Measurements from ENCODE around the gene SPRED2.

The SPRED2 gene

DNA sequence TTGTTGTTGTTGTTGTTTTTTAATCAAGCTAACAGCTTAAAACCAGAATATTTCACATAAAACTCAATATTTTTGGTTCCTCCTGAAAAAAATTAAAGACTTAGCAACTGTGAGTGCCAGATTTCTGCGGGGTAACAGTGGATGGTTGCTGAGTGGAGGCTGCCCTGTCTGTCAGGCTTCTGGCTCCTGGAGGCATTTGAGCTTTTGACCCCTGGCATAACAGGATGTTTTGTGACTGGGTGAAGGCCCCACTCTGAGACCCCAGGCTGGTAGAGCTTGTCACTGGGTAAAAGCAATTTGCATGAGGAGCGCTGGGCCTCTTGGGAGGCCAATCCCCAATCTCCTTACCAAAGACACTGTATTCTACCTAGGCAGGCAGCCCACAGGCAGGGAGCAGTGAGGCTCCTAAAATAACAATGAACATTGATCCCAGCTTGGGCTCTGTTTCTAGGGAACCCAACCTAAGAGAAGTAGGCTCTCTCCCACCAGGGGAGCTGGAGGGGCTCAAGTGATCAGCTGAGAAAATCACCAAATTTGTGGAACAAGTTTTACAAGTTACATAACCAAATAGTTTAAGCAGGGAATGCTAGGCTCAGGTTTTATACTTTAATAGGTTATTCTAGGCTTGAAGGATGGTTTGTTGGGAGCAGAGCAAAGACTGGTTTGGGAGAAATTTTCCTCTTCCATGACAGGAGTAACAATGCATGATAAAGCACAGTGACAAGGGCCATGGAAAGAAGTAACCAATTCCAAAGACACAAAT is 5.9 kb upstream of the SPRED2 start:
- no peak for DNase-seq (ENCODE audit: low read depth)

DNA sequence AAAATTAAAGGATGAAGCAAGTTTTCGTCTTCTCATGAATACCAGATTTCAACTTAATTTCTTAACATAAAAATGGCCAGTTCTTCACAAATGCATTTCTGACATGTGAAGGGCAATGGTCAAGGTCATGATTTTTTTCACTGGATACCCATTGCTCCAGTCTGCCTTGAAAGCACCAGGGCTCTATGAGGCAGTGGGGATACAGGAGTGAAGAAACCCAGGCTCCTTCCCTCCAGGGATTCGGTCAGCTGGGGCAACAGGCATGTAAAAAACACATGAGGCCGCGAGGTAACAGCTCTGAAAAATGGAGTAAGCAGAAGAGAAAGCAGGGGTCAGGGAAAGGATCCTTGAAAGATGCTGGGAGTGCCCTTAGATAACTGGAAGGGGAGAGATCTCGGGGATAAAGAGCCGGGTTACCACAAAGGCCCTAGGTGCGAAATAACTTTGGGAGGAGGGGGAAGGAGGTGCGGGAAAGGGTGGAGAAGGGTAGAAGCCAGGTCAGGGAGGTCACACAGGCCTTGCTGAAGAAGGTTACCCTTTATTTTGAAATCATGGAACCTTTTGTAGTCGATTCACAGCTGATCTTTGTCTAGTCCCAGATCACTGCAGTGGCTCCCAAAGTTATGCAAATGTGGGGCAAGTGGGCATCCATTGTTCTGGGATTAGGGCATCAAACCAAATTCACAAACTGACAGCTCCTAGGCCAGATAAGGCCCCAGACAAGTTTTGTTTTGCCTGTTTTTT is 5.2 kb upstream of the SPRED2 start:
- DNase-seq (ENCODE audit: low read depth), result no peak

DNA sequence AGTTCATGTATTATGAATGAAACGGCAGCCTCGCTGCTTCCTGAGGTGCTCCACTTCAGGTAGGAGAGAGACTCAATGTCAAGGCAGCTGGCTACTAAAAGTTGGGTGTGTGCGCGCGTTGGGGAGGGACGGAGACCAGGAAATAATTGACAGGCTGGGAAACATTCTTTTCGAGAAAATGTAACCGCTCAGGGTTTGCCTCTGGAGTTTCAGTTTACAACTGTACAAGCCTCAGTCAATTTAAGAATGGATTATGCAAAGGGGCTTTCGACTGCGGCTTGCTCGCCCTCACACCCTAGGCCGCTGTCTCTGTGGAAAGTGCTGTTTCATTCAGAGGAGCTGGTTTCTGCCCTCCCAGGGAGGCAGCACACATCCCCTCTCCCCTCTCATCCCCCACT is 4.4 kb upstream of the SPRED2 start:
- DNase-seq (ENCODE audit: low read depth), result peak; percentile 75

DNA sequence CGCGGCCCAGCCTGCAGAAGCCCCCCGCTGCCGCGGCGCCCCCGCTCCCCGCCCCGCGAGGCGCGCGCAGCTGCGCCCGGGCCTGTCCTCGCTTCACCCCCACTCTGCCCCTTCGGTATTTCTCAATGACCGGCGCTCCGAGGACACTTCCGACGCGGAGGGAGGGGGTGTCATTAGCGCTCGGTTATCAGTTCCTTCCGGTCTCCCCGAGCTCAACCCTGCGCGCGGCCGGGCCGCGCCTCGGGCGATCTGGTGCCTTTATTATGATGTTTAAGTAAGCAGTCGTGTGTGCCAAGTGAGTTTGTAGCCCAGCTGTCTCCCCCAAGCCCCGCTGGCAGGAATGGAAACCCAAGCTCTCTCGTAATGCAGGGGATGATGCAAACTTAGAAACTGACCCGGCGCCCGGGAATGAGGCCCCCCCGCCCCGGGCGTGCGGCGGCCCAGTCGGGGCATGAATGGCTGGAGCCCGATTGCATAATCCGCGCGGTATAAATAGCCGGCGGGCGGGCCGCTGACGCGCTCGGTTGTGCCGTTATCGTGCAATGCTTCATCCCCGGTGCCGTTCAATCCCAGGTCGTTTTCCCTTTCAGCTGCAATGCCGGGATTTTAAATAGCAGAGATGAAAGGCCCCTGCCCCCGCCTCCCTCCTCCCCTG is 3.9 kb upstream of the SPRED2 start:
- peak; percentile 97 for DNase-seq (ENCODE audit: low read depth)

DNA sequence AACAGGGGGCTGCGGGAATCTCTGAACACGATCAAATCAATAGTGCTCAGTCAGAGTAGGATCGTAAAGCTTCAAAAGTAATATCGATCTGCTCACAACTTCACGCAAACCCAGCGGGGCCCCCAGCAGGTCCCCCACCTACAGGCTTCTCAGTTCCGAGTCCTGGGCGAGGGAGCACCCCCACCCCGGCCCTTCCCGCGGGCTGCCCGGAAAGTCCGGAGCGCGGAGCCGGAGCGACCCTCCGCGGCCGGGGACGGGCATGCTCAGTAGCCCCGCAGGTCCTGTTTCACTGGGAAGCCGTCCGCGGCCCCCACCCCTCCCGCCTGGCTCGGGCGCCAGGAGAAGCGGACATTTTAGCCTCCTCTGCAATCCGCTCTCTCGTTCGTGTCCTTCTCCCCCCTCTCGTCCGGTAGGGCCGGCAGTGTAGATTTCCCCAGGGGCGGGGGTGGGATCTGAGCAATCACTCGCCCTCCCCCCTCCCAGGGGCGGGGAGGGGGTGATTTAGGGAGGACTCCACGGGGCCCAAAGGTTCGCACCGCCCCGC is 3.3 kb upstream of the SPRED2 start:
- DNase-seq (ENCODE audit: low read depth), result peak; percentile 90

DNA sequence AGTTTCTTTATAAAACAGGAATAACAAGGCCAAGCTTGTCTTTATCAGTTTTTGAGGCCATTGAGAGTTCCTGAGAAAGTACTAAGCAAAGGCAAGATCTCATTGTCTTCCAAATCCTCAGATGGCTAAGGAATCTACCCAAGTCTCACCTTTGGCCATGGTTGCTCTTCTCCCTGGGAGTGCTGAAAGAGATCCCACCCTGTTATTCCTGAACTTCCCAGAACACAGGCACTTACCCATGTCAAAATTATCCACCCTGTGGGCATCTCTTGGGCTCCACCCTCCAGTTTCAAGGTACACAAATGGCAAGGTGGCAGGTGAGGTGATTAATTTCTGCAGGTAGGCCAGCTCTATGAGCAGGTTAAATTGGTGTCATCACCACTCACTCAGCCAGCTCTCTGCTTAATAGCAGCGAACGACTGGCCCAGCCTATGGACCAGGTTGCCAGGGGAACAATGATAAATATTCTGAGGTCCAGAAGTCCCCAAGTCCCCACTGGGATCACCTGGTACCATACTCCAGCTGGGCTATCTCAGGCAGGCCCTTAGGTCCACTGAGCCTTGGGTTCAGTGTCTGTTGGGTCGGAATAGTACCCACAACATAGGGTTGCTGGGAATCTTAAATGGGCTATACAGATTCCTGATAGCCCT is 2.3 kb upstream of the SPRED2 start:
- no peak for DNase-seq (ENCODE audit: low read depth)

DNA sequence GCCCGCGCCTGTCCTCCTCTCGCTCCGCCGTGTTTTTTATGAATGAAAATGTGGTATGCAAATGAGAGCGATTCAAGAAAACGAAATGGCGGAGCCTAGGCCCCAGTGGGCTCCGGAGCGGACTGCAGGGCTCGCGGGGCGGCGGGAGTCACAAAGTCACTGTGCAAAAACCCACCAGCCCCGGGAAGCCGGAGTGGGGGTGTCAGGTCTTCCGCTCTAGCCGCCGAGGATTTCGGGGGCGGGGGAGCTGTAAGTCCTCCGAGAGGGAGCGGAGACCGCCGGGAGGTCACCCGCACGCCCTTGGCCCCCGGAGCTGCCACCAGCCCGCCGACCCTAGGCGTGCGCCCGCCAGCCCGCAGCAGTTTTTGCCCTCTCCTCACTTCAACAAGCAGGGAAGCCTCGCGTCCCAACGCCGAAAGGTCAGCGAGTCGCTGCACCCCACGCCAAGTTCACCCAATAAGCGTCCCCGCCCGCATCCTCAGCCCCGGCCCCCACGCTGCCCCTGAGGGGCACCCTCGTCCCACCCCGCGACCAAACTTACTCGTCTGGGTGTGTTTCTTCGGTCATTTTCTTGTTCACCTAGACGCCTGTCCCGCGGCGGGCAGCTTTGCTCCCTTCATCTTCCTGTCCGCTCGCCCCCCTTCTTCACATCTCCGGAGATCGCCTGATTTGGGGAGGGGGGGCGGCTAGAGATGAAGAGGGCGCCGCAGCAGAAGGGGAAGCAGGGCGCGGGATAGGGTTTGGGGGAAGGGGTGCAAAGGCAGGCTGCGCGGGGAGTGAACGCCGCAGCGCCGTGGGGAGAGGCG is 775 bp downstream of the SPRED2 start:
- DNase-seq (ENCODE audit: low read depth), result peak; percentile 51

DNA sequence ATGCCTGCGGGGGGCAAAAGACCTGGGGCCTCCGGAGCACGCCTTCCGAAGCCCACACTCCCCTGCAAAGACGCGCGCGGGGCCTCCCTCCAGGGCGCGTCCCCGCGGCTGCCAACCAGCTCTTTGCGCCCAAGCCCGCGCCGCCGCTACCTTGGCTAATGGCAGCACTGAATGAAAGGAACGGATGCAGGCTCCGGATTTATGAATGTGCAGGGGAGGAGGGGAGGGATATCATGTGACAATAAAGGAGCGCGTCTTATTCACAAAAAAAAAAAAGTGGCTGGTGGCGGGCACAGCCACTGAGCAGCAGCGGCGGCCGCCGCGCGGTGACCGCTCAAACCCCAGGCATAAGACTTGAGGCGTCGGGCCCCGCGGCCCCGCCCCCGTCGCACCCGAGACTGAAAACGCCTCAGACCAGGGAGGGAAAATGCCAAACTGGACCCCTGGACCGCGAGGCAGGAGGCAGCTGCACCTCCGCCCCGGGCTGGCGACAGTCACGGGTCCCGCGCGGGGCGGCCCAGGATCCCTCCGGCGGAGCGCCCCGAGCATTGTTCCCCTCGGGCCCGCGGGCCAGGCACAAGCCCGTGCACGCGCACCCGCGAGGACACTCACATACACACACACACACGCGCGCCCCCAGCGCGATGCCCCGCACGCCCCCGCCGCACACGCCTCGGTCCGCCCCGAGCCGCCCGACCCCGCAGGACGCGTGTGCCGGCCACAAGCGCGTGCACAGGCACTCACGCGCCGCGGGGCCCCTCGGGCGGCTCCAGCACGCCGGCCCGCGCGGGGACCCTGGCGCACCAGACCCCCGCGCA is 1.6 kb downstream of the SPRED2 start:
- DNase-seq (ENCODE audit: low read depth), result peak; percentile 51

DNA sequence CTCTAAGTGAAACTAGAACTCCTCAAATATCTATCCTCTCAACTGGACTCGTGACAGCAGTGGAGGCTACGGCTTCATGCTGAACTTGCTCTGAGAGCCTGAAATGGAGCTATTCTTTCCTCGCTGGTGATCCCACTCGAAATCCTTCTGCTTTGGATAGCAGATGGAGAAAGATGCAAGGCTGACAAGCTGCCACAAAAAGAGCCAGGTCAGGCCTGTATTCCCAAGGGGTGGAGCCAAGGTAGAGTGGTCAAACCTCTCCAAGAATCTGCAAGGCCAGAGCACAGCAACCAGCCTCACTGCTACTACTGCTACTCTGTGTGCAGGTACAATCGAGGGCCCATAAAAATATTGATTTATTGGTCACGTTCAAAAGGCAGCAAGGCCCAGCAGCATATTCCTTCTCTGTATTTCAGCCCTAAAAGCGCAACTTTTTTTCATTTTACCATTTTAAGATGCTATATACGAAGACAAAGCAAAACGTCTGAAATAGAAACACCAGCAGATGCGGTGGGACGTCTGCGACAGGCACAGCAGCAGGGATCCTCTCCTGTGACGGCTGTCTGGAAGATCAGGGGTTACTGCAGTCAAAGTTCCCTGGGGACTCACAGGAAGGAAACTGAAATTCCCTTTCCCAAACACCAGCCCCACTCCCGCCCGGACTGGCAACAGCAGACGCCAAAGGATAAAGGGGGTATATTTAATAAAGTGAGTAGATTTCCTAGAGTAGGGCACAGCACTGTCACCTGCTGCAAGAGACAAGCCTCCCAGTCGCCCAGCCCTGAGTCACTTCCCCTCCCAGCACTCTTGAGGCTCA is 2.4 kb downstream of the SPRED2 start:
- no peak for DNase-seq (ENCODE audit: low read depth)

DNA sequence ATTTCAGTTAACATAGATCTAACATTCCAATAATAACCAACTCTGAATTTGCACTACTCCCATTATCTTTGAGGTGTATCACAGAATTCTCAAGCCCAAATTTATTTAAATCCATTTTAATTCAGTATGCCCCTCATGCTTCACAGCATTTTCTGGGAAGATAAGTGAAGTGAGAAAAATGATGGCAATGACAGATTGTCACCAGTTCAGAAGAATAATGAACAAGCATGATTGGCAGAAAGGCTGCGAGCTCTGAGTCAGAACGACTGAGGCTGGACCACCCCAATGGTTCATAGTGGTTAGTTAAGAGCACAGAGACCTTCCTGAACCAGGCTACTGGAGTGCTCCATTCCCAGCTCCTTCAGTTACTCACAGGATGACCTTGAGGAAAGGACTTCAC is 4.9 kb downstream of the SPRED2 start:
- DNase-seq (ENCODE audit: low read depth), result no peak

DNA sequence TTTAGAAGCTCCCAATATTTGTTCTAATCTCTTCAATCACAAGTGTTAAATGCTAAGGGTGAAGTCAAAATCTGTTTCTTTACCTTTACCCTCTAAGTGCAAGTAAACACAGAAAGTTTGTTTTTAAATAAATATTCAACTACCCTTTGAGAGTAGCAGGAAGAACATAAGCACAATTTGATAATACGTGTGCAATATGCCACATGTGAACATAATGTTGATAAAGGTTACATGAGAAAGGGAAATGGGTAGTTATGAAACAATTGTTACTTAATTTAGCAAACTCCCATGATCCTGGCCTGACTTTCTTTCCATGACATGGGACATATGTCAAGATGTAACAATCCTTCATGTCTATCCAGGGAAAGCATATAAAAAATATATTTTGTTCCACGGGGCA is 7.1 kb downstream of the SPRED2 start:
- no peak for DNase-seq (ENCODE audit: low read depth)

DNA sequence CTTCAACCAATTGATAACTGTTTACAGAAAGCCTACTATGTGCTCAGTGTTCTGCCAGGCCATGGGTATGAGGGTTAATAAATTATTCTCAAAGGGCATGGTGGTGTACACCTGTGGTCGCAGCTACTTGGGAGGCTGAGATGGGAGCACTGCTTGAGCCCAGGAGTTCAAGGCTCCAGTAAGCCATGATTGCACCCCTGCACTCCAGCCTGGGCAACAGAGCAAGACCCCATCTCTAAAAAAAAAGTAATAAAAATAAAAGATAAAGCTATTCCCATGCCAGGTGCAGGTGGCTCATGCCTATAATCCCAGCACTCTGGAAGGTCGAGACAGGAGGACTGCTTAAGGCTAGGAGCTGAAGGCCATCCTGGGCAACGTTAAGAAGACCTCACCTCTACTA is 8.0 kb downstream of the SPRED2 start:
- DNase-seq (ENCODE audit: low read depth), result no peak

DNA sequence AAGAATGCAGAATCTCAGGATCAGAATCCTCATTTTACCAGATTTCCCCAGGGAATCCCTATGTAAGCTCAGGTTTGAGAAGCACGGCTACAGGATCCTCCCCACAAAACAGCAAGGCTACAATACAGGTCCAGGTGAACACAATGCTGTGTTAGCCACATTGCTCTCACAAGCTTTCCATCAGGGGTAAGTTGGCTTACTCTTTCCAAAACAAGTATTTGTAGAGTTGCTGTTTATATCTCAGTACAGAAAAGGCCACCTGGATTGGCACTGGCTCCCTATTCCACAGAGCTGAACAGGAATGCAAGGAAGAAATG is 11.0 kb downstream of the SPRED2 start:
- no peak for DNase-seq (ENCODE audit: low read depth)

DNA sequence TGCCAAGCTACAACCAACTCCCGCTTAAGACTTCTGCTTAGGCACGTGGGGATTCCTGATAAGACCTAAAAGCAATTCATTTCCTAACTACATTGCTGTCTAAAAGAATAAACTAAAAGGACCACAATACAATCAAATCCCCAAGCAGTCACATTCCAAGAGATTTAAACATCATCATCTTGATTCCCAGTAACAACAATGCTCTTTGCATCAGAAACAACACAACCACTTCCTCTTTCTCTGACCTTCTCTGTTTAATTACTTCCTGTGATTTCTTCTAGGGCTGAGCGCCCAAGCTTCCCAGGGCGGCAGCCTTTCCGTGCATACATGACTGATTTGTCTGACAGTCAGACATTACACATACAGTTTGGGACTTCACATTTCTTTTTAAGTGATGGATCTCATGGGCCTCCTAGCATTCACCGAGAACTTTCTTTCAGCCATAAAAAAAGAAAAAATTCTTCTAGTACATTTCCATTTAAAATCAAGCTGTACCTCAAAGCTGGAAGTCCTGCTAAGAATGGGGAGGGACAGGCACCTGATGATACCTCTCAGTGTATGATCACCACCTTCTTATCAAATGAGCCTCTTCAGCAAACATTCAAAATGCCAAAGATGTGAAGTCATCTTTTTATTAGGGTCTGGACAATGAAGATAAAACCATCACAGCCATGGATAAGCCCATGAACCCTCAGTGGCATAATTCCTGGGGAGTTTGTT is 11.5 kb downstream of the SPRED2 start:
- peak; percentile 78 for DNase-seq (ENCODE audit: low read depth)

DNA sequence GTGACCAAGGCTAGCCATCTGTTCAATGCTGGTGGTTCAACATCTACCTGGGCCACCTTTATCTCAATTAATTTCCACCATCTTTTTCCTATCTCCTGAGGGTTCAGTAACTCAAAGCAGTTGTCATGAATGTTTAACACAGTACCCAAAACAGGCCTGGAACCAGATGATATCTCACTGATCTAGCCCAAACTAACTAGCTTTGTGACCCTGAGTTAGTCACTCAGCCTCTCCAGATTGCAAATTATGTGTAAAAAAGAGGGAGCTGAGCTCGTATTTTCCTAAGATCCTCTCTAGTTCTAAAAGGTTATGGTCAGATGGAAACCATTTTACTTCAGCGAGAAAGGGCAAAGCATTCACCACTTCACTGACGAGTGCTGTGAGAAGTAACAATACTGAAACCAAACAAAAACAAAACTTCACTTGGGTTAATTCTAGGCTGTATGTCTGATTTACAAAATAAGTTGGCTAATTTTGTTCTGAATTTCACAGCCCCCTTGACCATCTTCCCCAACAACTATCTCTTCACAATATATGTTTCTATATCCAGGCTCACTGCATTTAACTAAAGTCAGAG is 14.8 kb downstream of the SPRED2 start:
- DNase-seq (ENCODE audit: low read depth), result no peak

DNA sequence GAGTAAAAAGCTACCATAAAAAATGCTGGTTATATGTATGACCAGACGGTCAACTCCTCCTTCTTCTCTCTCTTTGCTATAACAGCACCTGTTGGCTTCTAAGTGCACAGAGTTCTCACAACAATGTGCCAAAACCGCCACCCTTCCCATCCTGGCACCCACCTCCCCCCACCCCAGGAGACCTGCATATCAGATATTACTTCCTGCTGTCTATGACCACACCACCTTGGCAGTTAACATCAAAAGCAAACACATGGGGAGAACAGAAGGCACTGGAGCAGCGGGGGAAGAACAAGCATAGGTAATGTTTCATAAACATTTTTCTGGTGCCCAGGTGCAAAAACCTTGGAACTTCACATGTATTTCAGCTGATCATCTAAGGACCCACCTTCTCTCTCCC is 15.5 kb downstream of the SPRED2 start:
- no peak for DNase-seq (ENCODE audit: low read depth)

DNA sequence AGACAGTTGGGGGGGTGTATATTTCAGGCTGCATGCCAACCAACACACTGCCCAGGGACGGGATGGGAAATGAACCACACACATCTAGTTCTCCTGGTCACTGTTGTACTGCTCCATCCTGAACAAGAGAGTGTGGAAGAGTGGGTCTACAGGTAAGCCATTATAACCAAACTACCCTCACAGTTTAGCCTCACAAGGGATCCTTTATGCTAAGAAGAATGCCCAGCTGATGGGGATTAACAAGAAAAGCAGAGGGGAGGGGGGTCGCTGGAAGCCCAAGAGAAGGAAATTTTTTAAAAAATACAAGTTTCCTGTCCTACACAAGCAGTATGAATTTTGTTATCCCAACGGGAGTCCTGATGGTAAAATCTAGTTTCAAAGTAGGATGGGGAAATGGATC is 16.1 kb downstream of the SPRED2 start:
- no peak for DNase-seq (ENCODE audit: low read depth)

DNA sequence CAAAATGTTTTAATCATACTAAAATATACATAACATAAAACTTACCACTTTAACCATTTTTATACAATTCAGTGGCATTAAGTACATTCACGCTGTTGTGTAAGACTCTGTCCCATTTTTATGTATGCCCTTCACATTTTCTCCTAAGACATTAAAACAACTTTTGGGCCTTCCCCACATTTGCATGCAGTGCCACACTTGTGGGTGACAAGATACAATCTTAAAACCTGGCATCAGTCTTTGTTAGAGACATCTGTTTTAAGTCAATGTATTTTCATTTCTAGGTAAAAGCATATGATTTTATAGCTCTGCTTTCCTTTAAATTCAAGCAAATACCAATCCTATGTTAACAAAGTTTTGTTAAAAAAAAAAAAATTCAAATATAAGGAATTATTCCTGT is 17.3 kb downstream of the SPRED2 start:
- no peak for DNase-seq (ENCODE audit: low read depth)

DNA sequence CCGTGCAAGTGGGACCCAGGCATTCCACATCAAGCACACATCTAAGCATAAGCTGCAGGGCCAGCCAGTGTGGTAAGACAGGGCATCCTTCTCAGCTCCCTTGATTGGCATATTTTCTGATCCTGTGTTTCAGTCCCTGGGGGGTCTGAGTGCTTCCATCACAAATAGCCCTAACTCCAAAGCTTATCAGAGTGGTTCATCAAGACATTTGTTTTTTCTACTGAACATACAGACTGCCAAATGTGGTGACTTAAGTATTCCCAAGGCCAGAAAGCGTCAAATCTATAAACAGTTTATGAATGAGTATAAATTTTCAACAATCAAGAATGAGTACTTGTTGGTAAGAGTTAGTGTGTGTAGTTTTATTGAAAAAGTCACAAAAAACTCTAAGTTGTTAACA is 18.8 kb downstream of the SPRED2 start:
- DNase-seq (ENCODE audit: low read depth), result peak; percentile 68
